Activated naive CD4-positive, alpha-beta T cell treated with anti-CD3 and anti-CD28 coated beads, Interleukin-2, amount 50 U/mL, for 16 hours (primary cell): Measurements from ENCODE around the gene PANX1.
"Not testable (repeated sequence)": the region's sequence is repeated elsewhere in the genome, so short reads cannot be mapped to it uniquely, and the experiment has no call there.

ENCODE experiments used
- DNase-seq: peaks from one replicate; pipeline ENCODE4 v3.0.0-alpha.2; 2020

PANX1 gene

DNA sequence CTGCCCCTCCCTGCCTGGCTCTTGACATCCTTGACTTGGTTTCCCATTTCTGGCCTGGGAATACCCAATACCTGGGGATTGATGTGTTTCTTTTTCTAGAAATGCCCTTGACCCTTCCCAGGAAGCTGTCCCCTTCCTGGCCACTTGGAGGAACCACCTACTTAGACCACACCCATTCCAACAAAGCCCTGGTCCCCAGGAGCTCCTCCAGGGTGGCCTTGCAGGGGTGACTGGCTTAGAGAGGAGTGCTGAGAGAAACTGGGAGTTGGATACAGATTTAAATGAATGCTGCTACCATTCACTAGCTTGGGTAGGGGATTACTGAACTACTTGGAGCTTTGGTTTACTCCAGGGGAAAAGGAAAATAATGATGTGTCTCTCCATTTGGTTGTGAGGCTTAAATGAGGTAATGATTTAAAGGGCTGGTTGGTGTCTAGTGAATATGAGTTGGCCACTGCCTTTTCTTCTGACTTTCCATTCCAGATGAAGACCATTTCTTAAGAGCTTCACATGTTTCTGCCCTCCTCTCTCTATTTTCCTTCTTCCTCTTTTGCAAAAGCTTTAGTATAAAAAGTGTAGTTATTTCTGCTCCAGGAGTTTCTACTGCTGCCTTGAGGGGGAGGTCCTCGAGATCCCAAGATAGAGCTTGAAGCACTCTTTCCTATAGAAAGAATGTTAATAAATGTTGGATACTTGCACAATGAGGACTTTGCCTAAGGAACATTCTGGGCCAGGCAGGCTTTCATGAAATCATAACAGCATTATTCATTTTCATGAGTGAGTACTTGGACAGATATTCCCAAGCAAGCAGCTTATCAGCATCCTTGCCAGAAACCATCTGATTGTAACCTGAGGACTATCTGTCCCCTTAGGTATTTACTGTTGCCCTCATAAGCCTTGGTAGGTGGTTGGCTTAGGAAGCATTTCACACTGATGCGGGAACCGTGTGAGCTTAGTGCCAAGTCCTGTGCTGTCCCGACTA lies 22.4 kb downstream of the PANX1 start:
- DNase-seq, result no peak

DNA sequence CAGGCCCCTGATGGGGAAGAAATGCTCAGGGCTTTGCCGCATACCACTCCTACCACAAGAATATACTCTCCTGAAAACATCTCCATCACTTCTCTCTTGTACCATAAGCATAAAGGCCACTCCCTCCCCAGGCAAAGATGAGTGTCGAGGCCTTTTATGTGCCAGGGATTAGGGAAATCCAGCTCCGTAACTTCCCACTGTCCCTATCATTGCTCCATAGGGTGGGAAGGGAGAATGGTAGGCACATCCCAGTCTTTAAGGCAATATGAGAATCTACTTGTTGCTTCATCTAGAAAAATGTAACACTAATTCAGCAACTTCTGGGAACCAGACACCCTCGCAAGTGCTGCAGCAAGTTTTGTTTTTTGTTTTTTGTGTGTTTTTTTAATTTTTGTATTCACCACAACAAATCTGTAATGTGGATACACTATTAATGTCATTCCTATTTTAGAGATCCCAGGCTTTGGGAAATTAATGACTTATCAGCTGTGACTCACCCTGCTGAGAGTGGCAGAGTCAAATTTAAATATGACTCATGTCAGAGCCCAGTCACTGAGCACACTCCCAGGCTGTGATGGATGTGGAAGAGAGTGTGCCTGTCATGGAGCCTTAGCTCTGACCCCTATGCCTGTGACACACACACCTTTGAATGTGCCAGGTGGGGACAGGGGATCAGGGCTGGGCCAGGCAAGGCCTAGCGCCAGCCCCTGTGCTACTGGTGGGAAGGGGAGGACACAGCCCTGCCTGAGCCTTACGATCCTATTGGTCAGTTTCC lies 23.4 kb downstream of the PANX1 start:
- DNase-seq, result peak; percentile 22

DNA sequence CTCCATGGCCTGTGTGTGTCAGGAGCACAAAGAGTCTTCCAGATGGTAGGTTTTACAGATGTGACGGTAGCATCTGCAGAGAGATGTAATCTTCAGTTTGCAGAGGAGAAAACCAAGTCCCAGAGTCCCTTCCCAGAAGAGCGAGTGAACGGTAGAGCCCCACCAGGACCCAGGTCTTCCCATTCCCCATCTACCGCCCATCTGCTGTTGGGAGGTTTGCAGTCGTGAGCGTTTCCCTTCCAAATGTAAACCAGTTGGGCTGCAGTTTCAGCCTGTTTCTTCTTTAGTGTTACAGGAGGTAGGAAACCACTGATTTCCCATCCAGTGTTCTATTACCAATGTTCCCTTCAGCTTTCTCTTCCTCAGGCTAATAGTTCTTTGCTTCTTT lies 24.0 kb downstream of the PANX1 start:
- DNase-seq, result no peak

DNA sequence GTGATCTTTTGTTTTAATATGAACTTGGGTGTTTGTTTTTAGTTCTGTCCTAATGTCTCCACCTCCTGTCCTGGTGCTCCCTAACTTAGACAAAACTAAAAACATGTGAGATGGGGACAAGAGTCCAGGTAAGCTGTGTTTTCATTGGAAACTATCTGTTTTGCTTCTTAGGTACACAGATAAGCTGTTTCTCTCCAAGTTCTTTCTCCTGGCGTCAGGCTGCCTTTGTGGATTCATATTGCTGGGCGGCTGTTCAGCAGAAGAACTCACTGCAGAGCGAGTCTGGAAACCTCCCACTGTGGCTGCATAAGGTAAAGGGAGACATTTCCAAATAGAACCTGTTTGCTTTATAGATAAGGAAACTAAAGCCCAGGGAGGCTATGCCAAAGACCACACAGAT lies 24.7 kb downstream of the PANX1 start:
- no peak for DNase-seq

DNA sequence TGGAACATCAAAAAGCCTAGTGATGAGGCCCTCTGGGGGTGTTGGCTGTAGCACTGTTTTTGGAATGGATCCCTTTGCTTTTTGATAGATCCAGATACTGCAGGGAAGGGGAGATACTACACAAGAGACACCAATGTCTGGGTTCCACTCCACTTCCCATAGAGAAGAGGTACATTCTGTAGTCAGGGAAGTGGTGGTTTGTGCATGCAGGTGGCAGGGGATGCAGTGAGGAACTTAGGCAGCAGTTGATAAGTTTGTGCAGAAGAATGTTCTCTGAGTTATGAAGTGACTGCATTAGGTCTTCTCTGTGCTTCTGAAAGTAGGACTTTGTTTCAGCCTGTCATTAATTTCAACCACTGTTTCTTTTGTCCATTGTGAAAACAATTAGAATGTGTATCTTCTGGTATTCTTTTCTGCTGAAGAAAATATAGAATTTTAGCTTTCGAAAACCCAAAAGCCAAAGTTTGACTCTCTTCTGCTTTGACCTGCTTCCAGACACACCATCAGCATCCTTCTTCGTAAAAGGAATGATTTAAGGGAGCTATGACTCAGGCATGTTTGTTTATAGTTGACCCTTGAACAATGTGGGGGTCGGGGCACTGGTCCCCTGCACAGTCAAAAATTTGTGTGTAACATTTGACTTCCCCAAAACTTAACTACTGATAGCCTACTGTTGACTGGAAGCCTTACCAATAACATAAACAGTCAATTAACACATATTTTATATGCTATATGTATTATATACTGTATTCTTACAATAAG lies 25.6 kb downstream of the PANX1 start:
- DNase-seq, result no peak

DNA sequence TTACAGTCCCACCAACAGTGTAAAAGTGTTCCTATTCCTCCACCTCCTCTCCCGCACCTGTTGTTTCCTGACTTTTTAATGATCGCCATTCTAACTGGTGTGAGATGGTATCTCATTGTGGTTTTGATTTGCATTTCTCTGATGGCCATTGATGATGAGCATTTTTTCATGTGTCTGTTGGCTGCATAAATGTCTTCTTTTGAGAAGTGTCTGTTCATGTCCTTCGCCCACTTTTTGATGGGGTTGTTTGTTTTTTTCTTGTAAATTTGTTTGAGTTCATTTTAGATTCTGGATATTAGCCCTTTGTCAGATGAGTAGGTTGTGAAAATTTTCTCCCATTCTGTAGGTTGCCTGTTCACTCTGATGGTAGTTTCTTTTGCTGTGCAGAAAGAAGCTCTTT lies 28.7 kb downstream of the PANX1 start:
- not testable (repeated sequence) for DNase-seq

DNA sequence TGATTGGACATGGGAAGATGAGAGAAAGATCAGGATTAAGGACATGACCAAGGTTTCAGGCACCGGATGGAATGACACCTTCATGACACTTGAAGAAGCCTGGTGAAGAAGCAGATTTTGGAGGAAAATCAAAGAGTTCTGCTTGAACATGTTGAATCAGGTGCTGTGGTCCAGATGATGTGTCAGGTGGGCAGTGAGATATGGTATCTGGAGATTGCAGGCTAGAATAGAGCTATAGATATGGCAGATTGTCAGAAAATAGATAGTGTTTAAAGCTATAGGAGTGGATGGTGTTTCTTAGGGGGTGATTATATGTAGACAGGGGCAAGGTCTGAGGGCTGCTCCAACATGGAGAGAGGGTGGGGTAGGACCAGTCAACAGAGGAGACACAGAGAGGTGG lies 40.2 kb downstream of the PANX1 start:
- DNase-seq, result no peak

DNA sequence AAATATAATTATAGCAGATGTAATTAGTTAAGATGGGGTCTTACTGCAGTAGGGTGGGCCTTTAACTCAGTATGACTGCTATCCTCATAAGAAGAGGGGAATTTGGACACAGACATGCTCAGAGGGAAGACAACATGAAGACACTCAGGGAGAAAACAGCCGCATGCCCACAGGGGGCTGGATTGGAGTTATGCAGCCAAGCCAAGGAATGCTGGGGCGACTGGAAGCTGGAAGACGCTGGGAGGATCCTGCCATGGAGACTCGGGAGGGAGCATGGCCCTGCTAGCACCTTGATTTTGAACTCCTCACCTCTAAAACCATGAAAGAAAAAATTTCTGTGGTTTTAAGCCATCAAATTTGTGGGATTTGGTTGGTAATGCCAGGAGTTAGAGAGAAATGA lies 40.9 kb downstream of the PANX1 start:
- DNase-seq, result no peak

DNA sequence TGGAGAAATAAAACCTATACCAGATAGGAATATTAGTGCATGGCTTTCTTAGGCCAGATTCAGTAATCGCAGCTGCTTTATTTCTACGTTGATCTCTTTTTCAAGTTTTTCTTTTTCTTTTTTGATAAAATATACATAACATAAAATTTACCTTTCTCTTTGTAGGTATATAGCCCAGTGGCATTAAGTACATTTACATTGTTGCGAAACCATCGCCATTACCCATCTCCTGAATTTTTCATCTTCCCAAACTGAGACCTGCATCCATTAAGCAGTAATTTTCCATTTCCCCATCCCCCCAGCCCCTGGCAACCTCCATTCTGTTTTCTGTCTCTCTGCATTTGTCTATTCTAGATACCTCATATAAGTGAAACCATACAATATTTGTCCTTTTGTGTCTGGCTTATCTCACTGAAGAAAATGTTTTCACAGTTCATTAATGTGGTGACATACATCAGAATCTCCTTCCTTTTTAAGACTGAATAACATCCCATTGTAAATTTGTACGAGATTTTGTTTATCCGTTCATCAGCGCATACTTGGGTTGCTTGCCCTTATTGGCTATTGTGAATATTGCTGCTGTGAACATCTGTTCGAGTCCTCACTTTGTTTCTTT lies 41.4 kb downstream of the PANX1 start:
- no peak for DNase-seq

DNA sequence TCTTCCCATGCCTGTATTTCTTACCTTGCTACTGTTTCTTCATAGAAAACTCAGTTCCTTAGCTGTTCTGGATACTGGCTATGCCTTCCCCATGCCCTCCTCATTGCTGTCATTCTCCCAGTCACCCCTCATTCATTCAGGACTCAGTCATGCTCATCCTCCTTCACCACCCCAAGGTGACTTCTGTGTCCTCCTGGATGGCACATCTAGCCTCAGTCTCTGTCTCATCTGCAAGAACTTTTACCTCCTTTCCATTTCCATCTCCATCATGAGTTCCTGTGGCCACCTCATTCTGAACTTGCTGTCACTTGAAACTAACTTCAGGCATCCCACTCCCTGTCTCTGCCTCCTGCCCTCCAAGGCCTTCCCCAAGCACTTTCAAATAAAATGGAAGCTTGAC lies 42.3 kb downstream of the PANX1 start:
- DNase-seq, result no peak

DNA sequence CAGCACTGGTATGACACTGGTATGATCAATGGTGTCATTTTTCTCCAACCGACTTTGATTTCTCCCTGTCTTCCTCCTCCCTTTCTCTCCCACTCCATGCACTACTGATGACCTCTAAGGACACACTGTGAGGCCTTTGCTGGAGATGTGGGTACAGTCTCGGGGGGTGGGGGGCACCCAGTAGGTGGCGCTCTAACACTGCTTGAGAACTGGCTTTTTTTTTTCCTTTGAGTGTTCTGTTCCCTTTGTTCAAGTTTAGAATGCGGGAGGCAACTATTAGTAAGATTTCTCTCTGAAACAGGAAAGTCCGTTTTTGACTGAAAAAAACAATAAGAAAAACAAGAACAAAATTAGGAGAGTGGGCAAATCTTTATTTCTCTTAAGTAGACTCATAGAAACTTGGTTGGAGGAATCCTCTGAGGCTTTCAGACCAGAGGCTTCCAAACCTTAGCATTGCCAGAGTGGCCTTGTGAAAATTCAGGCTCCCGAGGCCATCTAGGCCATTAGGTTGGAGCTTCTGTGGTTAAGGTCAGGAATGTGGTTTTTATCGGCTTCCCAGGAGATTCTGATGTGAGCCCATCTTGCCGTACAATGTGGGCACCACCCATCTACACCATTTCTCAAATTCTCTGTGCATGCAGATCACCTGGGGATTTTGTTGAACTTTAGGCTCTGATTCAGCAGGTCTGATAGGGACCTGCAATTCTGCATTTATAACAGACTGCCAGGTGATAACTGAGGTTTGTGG lies 43.2 kb downstream of the PANX1 start:
- DNase-seq, result peak; percentile 21

DNA sequence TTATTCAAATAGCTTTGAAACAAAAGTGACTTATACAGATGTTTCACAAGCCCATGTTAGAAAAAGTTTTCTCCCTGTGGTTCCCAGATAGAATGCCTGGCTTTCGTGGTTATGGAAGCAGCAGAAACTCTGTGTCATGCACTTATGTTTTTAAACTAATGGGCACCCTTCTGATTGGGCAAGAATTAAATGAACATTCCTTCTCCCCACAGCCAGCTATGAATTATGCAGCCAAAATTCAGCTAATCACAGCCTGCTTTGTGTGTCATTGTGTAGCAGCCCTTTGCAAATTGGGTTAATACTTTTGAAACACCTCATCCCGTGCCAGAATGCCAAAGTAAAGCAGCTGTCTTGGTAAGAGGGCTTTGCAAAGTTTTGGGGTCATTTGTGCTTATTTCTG lies 46.9 kb downstream of the PANX1 start:
- DNase-seq, result no peak

DNA sequence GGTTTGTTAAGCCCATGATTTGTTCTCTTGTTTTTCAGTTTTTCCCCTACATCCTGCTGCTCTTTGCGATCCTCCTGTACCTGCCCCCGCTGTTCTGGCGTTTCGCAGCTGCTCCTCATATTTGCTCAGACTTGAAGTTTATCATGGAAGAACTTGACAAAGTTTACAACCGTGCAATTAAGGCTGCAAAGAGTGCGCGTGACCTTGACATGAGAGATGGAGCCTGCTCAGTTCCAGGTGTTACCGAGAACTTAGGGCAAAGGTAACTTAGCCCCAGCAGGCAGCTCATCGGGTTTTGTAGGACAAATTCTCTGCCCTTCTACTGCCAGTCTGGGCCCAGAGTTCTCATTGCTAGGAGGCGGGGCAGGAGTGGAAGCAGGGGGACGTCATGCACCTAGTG lies 49.7 kb downstream of the PANX1 start:
- DNase-seq, result no peak

DNA sequence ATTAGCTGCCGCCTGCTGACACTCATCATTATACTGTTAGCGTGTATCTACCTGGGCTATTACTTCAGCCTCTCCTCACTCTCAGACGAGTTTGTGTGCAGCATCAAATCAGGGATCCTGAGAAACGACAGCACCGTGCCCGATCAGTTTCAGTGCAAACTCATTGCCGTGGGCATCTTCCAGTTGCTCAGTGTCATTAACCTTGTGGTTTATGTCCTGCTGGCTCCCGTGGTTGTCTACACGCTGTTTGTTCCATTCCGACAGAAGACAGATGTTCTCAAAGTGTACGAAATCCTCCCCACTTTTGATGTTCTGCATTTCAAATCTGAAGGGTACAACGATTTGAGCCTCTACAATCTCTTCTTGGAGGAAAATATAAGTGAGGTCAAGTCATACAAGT lies 51.1 kb downstream of the PANX1 start:
- no peak for DNase-seq

DNA sequence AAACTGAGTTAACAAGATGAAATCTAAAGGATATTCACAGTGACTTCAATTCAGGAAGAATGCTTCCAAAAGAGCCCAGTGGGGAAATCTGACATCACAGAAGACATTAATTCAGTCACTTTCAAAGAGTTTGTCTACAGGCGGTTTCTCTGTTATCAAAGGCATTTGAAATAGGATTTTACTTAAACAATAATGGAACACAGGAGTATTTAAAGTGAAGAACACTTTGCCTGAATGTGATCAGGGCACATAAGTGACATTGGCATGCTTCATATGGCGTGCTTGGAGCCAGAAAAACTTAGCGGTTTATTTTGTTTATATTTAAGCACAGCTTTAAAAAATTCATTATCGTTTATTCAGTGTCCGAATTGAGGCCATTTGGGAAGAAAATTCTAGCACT lies 52.9 kb downstream of the PANX1 start:
- no peak for DNase-seq

DNA sequence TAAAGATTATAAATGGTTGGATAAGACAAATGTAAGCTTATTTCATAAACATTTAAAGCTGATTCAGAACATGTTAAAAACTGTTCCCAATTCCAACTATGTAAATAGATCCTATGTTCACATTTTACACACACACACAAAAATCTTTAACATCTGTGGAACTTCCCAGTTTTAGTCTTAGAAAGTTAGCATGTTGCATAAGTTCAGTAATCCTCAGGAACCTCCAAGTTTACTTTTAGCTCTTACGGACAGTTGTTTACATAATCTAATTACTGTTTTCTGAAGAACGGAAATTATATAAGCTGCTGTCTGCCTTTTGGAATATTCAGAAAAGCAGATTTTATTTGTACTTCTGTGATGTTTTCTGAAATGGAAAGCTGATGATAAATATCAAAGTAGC lies 53.3 kb downstream of the PANX1 start:
- no peak for DNase-seq

DNA sequence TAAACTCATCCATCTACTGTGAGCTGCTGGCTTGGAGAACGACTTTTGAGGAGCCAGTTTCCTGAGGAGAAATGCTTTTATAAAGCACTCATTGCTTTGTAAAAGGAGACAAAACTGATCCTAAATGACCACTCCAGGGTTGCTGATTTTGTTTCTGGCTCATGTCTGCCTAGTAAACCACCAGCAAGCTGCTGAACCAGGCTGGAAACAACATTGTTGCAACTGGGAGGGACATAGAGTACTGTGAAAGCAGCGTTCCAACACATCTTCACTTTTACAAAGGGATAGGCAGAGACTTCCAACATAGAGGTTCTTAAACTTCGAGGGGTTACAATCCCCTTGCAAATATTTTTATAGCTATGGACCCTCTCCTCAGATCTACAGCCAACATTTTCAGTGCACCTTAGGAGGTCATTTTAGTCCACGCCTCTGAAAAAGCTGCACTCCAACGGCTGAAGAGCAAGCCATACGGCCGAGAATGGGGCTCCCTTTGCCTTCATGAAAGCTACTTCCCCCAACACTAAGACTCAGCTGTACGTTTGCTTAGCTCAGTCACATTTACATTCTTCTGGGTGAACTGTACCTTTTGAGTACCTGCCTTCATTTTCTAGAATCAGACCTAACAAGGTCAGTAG lies 54.7 kb downstream of the PANX1 start:
- DNase-seq, result no peak

DNA sequence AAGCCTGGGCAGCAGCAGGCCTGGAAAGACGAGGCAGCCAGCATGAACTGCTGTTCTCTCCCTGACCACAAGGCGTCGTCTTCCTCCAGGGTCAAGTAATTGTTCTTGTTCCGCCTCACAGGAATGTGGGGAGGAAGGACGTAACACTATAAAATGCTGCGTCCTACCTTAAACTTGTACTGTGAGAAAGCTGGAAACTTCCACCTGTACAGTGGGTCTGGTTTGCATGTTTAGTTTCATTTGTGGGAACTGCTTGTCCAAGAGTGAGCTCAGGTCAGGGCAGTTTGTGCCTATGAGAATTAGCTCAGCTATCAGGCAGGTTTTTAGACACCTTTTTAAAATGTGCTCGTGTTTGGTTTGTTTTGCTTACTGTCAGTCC lies 55.2 kb downstream of the PANX1 start:
- no peak for DNase-seq

DNA sequence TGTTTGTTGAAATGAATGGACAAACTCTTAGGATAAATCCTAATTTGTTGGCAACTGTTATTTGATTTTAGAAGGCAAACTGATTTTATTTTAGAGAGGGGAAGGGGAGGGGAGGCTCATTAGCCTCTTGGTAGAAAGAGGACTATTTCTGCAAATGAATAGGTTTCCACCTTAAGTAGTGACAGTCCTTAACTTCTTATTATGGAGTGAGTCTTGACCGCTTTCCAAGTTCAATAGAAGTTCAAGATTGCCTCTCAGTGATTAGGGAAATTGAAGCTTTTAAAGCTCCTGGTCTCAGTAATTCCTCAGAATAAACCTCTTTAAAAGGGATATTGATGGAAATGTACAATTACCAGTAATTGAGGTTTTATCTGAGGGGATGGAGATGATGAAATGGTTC lies 55.7 kb downstream of the PANX1 start:
- no peak for DNase-seq

DNA sequence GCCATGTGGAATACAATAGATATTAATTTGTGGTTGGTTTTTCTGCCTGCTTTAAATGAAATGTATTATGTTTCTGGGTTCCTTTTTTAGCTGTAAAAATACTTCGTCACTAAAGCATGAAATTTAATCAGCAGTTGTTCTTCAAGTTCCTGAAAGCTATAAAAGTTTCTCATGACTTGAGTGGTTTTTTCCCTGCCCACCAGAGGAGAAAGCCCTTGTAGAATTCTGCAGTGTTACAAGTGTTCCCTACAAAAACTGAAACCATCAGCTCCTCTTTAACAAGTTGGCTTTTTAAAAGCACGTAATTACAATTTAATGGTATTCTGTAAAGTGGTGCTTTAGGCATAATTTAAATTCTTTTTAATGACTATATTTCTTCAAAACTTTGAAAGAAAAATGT lies 56.2 kb downstream of the PANX1 start:
- no peak for DNase-seq

DNA sequence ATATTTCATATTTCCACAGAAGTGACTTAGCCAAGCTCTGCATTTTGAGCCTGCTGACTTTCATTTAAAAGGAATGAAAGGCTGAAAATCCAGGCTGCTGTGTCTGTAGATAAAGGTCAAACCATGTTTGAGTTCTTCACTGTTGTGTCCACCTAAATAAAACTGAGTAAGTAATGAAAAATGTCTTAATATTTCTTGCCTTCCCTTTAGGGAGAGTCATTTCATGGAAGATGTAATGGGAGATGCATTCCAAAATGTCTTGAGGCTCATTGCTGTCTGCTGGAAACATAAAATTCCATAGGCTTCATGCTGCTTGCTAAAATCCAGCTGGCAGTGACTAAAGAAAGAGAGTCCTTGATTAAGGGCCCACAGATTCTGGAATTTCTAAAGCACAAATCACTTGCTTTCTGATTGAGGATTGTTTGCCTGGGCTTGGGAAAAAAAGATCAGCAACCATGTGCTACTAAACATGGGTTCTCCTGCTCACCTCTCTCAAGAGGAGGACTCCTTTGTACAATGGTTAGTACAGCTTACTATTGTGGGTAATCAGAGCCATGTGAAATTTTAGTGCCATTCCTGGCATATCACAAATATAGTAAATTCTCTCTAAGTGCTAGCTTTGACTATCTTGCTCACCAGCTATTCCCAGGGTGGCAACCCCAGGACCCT lies 56.9 kb downstream of the PANX1 start:
- DNase-seq, result no peak
